ENCODE data around the gene BLOC1S1. TPM values are rescaled to one million over a fixed set of nuclear protein-coding genes. Genes with fewer than 3 reads are reported as not detected.

The BLOC1S1 gene
- total and polyA plus RNA-seq, 10 of the 15 experiments (the other 5 are each of a cell fraction or from before 2014, with no cell fraction given) = 126 to 285 (median 166) TPM

- H3K27me3 ChIP-seq (replicated peaks in 1 of 2; ENCODE audit: control insufficient read depth in 2 of 2, insufficient read depth in 2 of 2, low read length in 1 of 2) = peaks cover 0 to 5% of the 10 kb centered on the region in 2 experiments; a peak in 2 of 4 replicates
- no peaks in the 10 kb centered on the region for H3K79me2 ChIP-seq (ENCODE audit: control insufficient read depth, insufficient read depth, low read length)
- ATAC-seq (peak; percentile 71), DNase-seq (ENCODE audit: low read depth, low spot score) (no peak), FAIRE-seq (no peak)
- POLR2A ChIA-PET = interaction anchor here (0.6 kb wide), 1 partner anchor 21 kb away, joined by 3 read pairs; the partner anchor contains the start of gene CD63
- no TSS peak for BruUV-seq (replicated peaks)
- in situ Hi-C loops (cut with MboI) = no loop called here
- H3K27ac ChIP-seq (ENCODE audit: control insufficient read depth, insufficient read depth) = no peak within 1 kb of the TSS
- CTCF ChIA-PET = interaction anchor here (1.3 to 2.7 kb wide), 2 partner anchors 8 to 52 kb away, joined by 3 to 13 read pairs; partner anchors contain the start of gene BLOC1S1
- H4K20me1 ChIP-seq (ENCODE audit: control insufficient read depth, insufficient read depth) = no peaks in the 10 kb centered on the region
- peaks cover 6% of the 10 kb centered on the region; the same call in 1 of the 2 replicates for H3K4me1 ChIP-seq (ENCODE audit: control insufficient read depth, insufficient read depth, low read length)
- peak within 1 kb of the TSS; percentile 51 for H3K4me2 ChIP-seq (ENCODE audit: control insufficient read depth, insufficient read depth)
- H3K36me3 ChIP-seq (ENCODE audit: control insufficient read depth in 2 of 2, insufficient read depth in 2 of 2, low read length in 1 of 2) = no peaks in the 10 kb centered on the region
- RAD21 ChIA-PET (ENCODE audit: unreplicated experiment) = no interaction called here
- peak within 1 kb of the TSS; percentile 36 for H2AFZ ChIP-seq (ENCODE audit: control insufficient read depth, low read depth, low read length)
- intact Hi-C loops (cut with micrococcal nuclease; ENCODE audit: unreplicated experiment) = no loop called here
- peak within 1 kb of the TSS; percentile 74 for H3K4me3 ChIP-seq
- 1% methylated on average over 17 of the region's 39 CpGs for WGBS (ENCODE audit: insufficient coverage, insufficient replicate concordance, low lambda C conversion rate, missing lambda C conversion rate)
- SMC1A ChIA-PET (ENCODE audit: uncharacterized antibody, unreplicated experiment) = no interaction called here
- H3K9me3 ChIP-seq (replicated peaks; ENCODE audit: control insufficient read depth, insufficient read depth, low read length) = no peaks in the 10 kb centered on the region
- no peak within 1 kb of the TSS for H3K9ac ChIP-seq (ENCODE audit: control insufficient read depth, insufficient read depth, low read length)
- TF ChIP-seq BCL3 (IDR thresholded peaks at IDR 0.05; ENCODE audit: borderline replicate concordance, insufficient read depth, low read depth, low read length, poor library complexity, severe bottlenecking) (no peak), IRF4 (IDR thresholded peaks at IDR 0.05; ENCODE audit: low read depth, low read length) (no peak), FOS (IDR thresholded peaks at IDR 0.05; ENCODE audit: borderline replicate concordance, extremely low read depth, insufficient read length) (no peak), ZBTB4 (CRISPR knock-in tag; IDR thresholded peaks at IDR 0.05) (no peak), NR2C2 (IDR thresholded peaks at IDR 0.05; ENCODE audit: borderline replicate concordance, control insufficient read depth, insufficient read length, low read depth) (no peak), GABPA (IDR thresholded peaks at IDR 0.05; ENCODE audit: low read depth) (no peak), STAT3 (IDR thresholded peaks at IDR 0.05; ENCODE audit: low read depth, low read length) (no peak), MYB (IDR thresholded peaks at IDR 0.05; ENCODE audit: borderline replicate concordance, low read depth, low read length) (no peak), STAT1 (conservative IDR thresholded peaks at IDR 0.05) (no peak)
- TF ChIP-seq, protein P1, sequence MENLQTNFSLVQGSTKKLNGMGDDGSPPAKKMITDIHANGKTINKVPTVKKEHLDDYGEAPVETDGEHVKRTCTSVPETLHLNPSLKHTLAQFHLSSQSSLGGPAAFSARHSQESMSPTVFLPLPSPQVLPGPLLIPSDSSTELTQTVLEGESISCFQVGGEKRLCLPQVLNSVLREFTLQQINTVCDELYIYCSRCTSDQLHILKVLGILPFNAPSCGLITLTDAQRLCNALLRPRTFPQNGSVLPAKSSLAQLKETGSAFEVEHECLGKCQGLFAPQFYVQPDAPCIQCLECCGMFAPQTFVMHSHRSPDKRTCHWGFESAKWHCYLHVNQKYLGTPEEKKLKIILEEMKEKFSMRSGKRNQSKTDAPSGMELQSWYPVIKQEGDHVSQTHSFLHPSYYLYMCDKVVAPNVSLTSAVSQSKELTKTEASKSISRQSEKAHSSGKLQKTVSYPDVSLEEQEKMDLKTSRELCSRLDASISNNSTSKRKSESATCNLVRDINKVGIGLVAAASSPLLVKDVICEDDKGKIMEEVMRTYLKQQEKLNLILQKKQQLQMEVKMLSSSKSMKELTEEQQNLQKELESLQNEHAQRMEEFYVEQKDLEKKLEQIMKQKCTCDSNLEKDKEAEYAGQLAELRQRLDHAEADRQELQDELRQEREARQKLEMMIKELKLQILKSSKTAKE (IDR thresholded peaks at IDR 0.05; ENCODE audit: low read depth, poor library complexity, severe bottlenecking) = no peak
- TF ChIP-seq, protein P2, sequence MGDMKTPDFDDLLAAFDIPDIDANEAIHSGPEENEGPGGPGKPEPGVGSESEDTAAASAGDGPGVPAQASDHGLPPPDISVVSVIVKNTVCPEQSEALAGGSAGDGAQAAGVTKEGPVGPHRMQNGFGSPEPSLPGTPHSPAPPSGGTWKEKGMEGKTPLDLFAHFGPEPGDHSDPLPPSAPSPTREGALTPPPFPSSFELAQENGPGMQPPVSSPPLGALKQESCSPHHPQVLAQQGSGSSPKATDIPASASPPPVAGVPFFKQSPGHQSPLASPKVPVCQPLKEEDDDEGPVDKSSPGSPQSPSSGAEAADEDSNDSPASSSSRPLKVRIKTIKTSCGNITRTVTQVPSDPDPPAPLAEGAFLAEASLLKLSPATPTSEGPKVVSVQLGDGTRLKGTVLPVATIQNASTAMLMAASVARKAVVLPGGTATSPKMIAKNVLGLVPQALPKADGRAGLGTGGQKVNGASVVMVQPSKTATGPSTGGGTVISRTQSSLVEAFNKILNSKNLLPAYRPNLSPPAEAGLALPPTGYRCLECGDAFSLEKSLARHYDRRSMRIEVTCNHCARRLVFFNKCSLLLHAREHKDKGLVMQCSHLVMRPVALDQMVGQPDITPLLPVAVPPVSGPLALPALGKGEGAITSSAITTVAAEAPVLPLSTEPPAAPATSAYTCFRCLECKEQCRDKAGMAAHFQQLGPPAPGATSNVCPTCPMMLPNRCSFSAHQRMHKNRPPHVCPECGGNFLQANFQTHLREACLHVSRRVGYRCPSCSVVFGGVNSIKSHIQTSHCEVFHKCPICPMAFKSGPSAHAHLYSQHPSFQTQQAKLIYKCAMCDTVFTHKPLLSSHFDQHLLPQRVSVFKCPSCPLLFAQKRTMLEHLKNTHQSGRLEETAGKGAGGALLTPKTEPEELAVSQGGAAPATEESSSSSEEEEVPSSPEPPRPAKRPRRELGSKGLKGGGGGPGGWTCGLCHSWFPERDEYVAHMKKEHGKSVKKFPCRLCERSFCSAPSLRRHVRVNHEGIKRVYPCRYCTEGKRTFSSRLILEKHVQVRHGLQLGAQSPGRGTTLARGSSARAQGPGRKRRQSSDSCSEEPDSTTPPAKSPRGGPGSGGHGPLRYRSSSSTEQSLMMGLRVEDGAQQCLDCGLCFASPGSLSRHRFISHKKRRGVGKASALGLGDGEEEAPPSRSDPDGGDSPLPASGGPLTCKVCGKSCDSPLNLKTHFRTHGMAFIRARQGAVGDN (IDR thresholded peaks at IDR 0.05) = no peak
These were observed 7.8 kb upstream of the BLOC1S1 start, which contains the start of gene ITGA7 for GRCh38 chr12:55707841-55708694. Gene ITGA7 (minus strand): TSS chr12:55707904. CDS start chr12:55707682, 222 bp downstream.

Measured in GM12878 (cell line).